ENCODE data around the gene FLOT1. TPM values are rescaled to one million over a fixed set of nuclear protein-coding genes. Genes with fewer than 3 reads are reported as not detected.
A peak's percentile ranks its signal among the peaks of the same experiment; 100 is the strongest.

Gene FLOT1
- total and polyA plus RNA-seq, 2 donors from 2014 or later = 227 to 317 TPM

- H3K9ac ChIP-seq (ENCODE audit: low read length in 3 of 3) = no peak overlapping the region
- H3K27me3 ChIP-seq (ENCODE audit: control insufficient read depth, insufficient read depth, low read length) = no peaks in the 10 kb centered on the region
- intact Hi-C loops (cut with DNase I) = no loop called here
- H3K27ac ChIP-seq (ENCODE audit: low read depth in 2 of 2, low read length in 2 of 2) = no peak overlapping the region
- DNase-seq = peak in 1 of 5 donors; percentile 59
- peaks cover 0 to 6% (median 3%) of the 10 kb centered on the region in 3 donors for H3K4me1 ChIP-seq (ENCODE audit: control insufficient read depth in 2 of 3, insufficient read depth in 2 of 3, low read depth in 1 of 3, low read length in 3 of 3)
- no peaks in the 10 kb centered on the region for H3K9me3 ChIP-seq (ENCODE audit: control insufficient read depth in 2 of 3, insufficient read depth in 1 of 3, low read length in 3 of 3)
- no peak for TF ChIP-seq CTCF (IDR thresholded peaks at IDR 0.05; ENCODE audit: borderline replicate concordance, extremely low read depth, insufficient read depth)
- peaks cover 0 to 6% (median 0%) of the 10 kb centered on the region in 3 donors for H3K36me3 ChIP-seq (ENCODE audit: control insufficient read depth in 2 of 3, insufficient read depth in 3 of 3, low read length in 3 of 3)
- FAIRE-seq = no peak
- no peak overlapping the region for H3K4me3 ChIP-seq (ENCODE audit: low read length in 3 of 3)
Measured at GRCh38 chr6:30703011-30703410, 39.5 kb downstream of the FLOT1 start.

DNA sequence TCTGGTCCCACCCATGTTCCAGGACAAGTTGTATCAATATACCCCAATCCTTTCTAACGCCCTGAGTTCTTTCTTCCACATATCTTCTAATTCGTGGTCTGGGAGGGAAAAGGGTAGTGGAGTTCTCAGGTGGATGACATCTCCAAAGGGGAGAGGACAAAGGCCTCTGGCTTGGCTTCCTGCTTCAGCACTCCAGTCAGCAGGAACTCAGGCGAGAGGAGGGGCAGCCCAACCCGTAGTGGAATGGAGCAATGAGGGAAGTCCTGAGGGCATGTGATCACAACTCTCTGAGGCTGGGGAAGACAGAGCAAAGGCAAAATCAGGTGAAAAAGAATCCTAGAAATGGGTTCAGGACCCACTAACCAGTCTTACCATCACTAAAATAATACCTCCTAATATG is 42.1 kb downstream of the FLOT1 start:
- Histone ChIP-seq H3K36me3 (ENCODE audit: control insufficient read depth in 2 of 3, insufficient read depth in 3 of 3, low read length in 3 of 3) (peaks cover 0 to 6% (median 0%) of the 10 kb centered on the region in 3 donors), H3K9ac (ENCODE audit: low read length in 3 of 3) (no peak overlapping the region), H3K4me3 (ENCODE audit: low read length in 3 of 3) (no peak overlapping the region), H3K4me1 (ENCODE audit: control insufficient read depth in 2 of 3, insufficient read depth in 2 of 3, low read depth in 1 of 3, low read length in 3 of 3) (no peaks in the 10 kb centered on the region), H3K9me3 (ENCODE audit: control insufficient read depth in 2 of 3, insufficient read depth in 1 of 3, low read length in 3 of 3) (no peaks in the 10 kb centered on the region), H3K27me3 (ENCODE audit: control insufficient read depth, insufficient read depth, low read length) (no peaks in the 10 kb centered on the region), H3K27ac (ENCODE audit: low read depth in 2 of 2, low read length in 2 of 2) (peak overlapping the region in 1 of 2 donors; percentile 17)
- no peak for TF ChIP-seq CTCF (IDR thresholded peaks at IDR 0.05; ENCODE audit: borderline replicate concordance, extremely low read depth, insufficient read depth)
- FAIRE-seq (no peak), DNase-seq (peak in 2 of 5 donors; percentile 29 to 61)
- intact Hi-C loops (cut with DNase I) = no loop called here

- Histone ChIP-seq H3K4me1 (ENCODE audit: control insufficient read depth in 2 of 3, insufficient read depth in 2 of 3, low read depth in 1 of 3, low read length in 3 of 3) (peaks cover 0 to 2% (median 2%) of the 10 kb centered on the region in 3 donors), H3K4me3 (ENCODE audit: low read length in 3 of 3) (no peak overlapping the region), H3K36me3 (ENCODE audit: control insufficient read depth in 2 of 3, insufficient read depth in 3 of 3, low read length in 3 of 3) (no peaks in the 10 kb centered on the region), H3K27ac (ENCODE audit: low read depth in 2 of 2, low read length in 2 of 2) (no peak overlapping the region), H3K9me3 (ENCODE audit: control insufficient read depth in 2 of 3, insufficient read depth in 1 of 3, low read length in 3 of 3) (no peaks in the 10 kb centered on the region), H3K27me3 (ENCODE audit: control insufficient read depth, insufficient read depth, low read length) (no peaks in the 10 kb centered on the region), H3K9ac (ENCODE audit: low read length in 3 of 3) (no peak overlapping the region)
- TF ChIP-seq CTCF (IDR thresholded peaks at IDR 0.05; ENCODE audit: borderline replicate concordance, extremely low read depth, insufficient read depth) = no peak
- intact Hi-C loops (cut with DNase I) = no loop called here
- peak in 1 of 5 donors; percentile 24 for DNase-seq
- no peak for FAIRE-seq
Measured at GRCh38 chr6:30696432-30696831, 46.1 kb downstream of the FLOT1 start.

All from kidney (tissue), 14 donors.